ENCODE results near the gene NUP37. TPM values are rescaled to one million over a fixed set of nuclear protein-coding genes. Genes with fewer than 3 reads are reported as not detected.

NUP37 gene, protein sequence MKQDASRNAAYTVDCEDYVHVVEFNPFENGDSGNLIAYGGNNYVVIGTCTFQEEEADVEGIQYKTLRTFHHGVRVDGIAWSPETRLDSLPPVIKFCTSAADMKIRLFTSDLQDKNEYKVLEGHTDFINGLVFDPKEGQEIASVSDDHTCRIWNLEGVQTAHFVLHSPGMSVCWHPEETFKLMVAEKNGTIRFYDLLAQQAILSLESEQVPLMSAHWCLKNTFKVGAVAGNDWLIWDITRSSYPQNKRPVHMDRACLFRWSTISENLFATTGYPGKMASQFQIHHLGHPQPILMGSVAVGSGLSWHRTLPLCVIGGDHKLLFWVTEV
- total RNA-seq (2014; rRNA removed; shearing (Covaris generic)), result 53.4 and 60.7 TPM in 2 replicates

DNA sequence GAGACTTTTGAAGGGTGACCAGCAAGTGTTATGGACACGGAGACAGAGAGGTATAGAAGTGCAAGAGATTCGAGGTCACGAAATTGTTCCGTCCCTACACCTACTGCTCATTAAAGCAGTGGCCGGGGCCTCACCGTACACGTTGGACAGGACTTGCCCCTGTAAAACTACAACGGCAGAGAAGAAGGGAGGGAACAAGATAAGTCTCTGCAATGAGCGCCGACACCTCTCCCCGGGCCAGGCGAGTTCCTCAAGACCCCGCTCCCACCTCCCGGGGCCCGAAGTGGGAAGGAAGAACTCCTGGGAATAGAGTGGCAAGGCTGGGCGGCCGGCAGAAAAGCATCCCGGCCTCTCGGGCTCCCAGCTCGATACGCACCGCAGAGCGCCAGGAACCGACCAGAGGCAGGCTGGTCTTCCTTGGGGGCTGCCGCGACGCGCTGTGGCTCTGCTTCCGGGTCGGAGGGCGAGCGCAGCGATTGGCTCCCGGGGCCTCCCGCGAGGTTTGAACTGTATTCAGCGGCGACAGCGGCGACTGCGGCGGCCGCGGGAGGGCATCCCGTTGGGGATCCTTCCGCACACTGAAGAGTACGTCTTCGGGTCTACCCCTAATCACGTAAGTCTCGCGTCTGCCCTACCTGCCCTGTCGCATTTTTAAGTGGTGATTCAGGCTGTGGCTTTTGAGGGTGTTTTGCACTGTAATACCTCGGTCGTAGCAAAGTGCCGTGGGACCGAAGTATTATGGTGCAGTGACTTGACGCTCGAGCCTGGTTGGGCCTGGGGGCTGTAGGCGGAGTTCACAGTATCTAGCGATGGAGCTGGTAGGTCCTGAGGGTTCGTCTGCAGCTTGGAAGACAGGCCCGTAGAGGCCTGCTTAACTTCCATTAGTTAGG, at the start of gene NUP37, which contains the start of gene PARPBP:
NUP37 (minus strand) TSS at position 441 of the 890 bp plus-strand sequence. CDS start 1,596 bp downstream, outside the sequence.
PARPBP (plus strand) TSS at position 510 of the 890 bp plus-strand sequence. CDS start 3,706 bp downstream, outside the sequence.

DNA sequence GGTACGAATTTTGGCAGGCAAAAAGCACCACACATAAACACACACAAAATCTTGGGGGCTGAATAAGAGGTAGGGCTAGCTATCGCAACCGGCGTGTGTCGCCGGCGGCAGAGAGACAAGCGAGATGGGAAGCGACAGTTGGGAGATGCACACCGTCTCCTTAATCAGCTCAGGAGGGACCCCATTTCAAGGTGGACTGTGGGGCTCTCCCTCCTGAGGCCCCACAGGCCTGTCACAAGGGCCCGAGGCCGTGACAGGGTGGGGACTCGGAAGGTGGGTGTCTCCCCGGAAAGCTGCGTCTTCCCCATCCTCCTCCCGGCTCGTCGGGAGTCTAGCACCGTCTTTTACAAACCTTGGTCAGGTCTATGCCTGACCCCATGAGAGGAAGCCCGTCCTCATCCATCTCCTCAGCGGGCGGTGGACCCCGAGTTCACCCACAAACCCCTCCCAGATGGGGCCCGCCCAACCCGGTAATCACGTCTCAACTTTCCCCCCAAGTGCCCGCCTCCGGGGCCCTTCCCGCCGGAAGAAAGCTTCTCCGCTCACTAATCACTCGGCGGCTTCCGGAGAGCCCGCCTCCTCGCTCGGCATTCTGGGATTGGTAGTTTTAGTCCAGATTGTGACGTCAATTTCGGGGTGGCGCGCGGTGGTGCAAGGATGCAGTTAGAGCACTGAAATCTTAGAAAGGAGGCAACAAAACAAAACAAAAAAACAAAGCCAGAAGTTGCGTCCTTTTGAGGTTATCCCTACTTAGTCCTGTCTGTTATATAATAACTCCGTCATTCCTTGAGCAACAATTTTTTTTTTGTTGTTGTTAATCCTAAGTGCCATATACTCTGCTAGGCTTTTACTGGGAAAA, 58.1 kb downstream of the NUP37 start, which contains the start of gene WASHC3:
WASHC3 (minus strand) TSS at position 432 of the 859 bp plus-strand sequence; CDS start at position 403, 29 bp downstream.

Other genes starting within 250 kb of the NUP37 start
- gene DRAM1, start 242.5 kb downstream of the NUP37 start, total RNA-seq (2014; rRNA removed; shearing (Covaris generic)), result 3.3 and 4.8 TPM in 2 replicates
- gene WASHC3, start 58.1 kb downstream of the NUP37 start, total RNA-seq (2014; rRNA removed; shearing (Covaris generic)), result 39.5 and 40.1 TPM in 2 replicates
- 12.8 and 17.8 TPM in 2 replicates for gene PARPBP, start 69 bp upstream of the NUP37 start, total RNA-seq (2014; rRNA removed; shearing (Covaris generic))
- gene PMCH, start 77.7 kb upstream of the NUP37 start, total RNA-seq (2014; rRNA removed; shearing (Covaris generic)), result not detected in 2 replicates

Measured in A375 (cell line).